Measurements from ENCODE around the gene FBXW7. TPM values are rescaled to one million over a fixed set of nuclear protein-coding genes. Genes with fewer than 3 reads are reported as not detected.

FBXW7 gene
- total RNA-seq, 1 donor from 2014 or later, result 47.2 TPM

DNA sequence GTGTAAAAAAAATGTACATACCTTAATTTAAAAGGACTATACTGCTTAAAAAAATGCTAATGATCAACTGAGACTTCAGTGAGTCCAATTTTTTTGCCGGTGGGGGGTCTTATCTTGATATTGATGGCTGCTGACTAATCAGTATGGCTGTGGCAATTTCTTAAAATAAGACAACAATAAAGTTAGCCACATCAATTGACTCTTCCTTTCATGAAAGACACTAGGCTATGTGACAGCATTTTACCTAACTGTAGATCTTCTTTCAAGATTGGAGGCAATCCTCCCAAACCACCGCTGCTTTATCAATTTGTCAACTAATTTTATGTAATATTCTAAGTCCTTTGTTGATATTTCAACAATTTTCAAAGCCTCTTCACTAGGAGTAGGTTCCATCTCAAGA lies 116.1 kb downstream of the FBXW7 start:
- Histone ChIP-seq H3K27ac (no peak overlapping the region), H3K4me3 (no peak overlapping the region), H3K4me1 (peaks cover 6% of the 10 kb centered on the region), H3K36me3 (no peaks in the 10 kb centered on the region), H3K9me3 (no peaks in the 10 kb centered on the region), H3K27me3 (no peaks in the 10 kb centered on the region)
- intact Hi-C loops (cut with DNase I), result no loop called here
- ATAC-seq (no peak), DNase-seq (no peak)
- TF ChIP-seq, protein P1, sequence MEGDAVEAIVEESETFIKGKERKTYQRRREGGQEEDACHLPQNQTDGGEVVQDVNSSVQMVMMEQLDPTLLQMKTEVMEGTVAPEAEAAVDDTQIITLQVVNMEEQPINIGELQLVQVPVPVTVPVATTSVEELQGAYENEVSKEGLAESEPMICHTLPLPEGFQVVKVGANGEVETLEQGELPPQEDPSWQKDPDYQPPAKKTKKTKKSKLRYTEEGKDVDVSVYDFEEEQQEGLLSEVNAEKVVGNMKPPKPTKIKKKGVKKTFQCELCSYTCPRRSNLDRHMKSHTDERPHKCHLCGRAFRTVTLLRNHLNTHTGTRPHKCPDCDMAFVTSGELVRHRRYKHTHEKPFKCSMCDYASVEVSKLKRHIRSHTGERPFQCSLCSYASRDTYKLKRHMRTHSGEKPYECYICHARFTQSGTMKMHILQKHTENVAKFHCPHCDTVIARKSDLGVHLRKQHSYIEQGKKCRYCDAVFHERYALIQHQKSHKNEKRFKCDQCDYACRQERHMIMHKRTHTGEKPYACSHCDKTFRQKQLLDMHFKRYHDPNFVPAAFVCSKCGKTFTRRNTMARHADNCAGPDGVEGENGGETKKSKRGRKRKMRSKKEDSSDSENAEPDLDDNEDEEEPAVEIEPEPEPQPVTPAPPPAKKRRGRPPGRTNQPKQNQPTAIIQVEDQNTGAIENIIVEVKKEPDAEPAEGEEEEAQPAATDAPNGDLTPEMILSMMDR (IDR thresholded peaks at IDR 0.05), result no peak

DNA sequence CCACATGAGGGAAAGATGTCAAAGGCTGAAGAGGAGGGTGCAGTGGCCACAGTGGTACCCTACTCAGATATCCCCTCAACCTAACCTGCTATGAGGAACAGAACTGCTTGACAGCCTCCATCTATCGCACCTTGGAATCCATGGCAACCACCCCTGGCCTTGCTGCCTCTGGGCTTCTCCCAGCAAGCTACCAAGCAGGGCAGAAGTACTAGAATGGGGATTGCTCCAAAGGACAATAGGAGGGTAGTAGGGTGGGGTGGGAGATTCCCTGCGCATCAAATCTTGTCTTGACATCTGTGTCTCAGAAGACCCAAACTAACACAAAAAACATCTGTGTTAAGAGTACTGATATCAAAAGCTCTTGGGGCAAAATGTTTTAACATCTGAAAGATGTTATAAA lies 118.2 kb downstream of the FBXW7 start:
- intact Hi-C loops (cut with DNase I), result no loop called here
- Histone ChIP-seq H3K4me3 (no peak overlapping the region), H3K36me3 (no peaks in the 10 kb centered on the region), H3K4me1 (peaks cover 6% of the 10 kb centered on the region), H3K27ac (no peak overlapping the region), H3K9me3 (no peaks in the 10 kb centered on the region), H3K27me3 (no peaks in the 10 kb centered on the region)
- TF ChIP-seq, protein P1 (IDR thresholded peaks at IDR 0.05), result no peak
- DNase-seq (no peak), ATAC-seq (no peak)

DNA sequence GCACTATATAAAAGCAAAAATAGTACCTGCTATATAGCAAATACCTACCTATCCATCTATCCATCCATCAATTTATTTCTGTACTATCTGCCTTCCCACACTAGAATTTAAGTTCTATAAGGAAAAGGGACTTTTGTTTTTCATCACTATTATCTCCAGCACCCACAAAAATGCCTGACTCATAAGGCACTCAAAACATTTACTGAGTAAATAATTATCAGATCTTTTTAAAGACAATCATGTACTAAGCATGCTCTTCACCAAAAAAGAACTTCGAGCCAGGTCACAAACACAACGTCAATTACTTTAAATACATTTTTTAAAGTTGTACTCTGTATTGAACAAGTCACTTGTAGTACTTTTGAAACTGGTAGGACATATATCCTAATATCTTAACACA lies 119.9 kb downstream of the FBXW7 start:
- ATAC-seq (no peak), DNase-seq (no peak)
- Histone ChIP-seq H3K27me3 (no peaks in the 10 kb centered on the region), H3K9me3 (no peaks in the 10 kb centered on the region), H3K27ac (no peak overlapping the region), H3K4me1 (peaks cover 6% of the 10 kb centered on the region), H3K36me3 (no peaks in the 10 kb centered on the region), H3K4me3 (no peak overlapping the region)
- TF ChIP-seq, protein P1 (IDR thresholded peaks at IDR 0.05), result no peak
- intact Hi-C loops (cut with DNase I), result no loop called here

DNA sequence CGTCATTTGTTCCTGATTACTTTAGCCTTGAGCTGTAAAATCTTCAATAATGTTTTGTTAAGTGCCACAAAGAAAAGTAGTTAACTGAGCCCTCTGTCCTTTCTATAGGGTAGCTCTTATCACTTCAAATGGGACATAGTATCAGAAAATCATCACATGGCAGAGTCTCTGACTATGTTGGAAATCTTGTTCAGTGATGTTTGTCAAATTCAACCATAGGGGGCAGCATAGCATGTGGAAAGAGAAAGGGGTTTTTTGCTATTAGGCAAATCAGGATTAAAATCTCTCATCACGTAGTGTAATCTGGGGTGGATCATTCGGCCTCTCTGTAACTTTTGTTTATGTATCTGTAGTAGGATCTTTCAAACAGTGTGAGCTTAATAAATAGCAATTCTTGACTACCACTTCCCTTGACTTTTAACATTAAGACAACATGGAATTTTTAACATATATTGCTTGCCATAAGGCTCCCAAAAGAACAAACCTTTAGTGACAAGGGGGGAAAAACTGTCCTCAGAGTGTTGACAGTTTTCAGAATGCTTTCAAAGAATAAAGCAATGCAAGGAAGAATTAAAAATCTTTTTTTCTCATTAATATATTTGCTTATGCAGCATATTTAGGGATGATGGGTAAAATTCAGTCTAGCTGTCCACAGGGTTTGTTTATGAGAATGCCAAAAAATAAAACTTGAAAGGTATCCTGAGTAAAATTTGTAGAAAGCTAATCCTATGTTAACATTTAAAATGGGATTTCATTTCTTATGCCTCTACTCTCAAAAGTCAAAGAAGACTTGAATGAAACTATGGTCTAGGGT lies 127.2 kb downstream of the FBXW7 start:
- H3K4me1 ChIP-seq, result no peaks in the 10 kb centered on the region
- no peaks in the 10 kb centered on the region for H3K36me3 ChIP-seq
- H3K9me3 ChIP-seq, result no peaks in the 10 kb centered on the region
- ATAC-seq (peak; percentile 69), DNase-seq (no peak)
- no peak overlapping the region for H3K27ac ChIP-seq
- TF ChIP-seq, protein P1 (IDR thresholded peaks at IDR 0.05), result peak; percentile 63
- H3K4me3 ChIP-seq, result no peak overlapping the region
- no peaks in the 10 kb centered on the region for H3K27me3 ChIP-seq
- intact Hi-C loops (cut with DNase I), result no loop called here

DNA sequence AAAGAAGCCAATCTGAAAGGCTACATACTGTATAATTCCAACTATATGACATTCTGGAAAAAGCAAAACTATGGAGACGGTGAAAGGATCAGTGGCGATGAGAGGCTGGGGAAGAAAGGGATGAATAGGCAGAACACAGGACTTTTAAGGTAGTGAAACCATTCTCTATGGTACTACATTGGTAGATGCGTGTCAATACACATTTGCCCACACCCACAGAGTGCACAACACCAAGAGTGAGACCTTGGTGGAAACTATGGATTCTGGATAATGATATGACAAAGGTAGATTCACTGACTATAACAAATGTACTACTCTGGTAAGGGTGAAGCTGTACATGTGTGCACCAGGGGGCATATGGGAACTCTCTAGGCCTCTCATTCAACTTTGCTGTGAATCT lies 134.5 kb downstream of the FBXW7 start:
- TF ChIP-seq, protein P1 (IDR thresholded peaks at IDR 0.05), result no peak
- intact Hi-C loops (cut with DNase I), result no loop called here
- H3K4me3 ChIP-seq, result no peak overlapping the region
- no peak for DNase-seq
- ATAC-seq, result no peak
- no peak overlapping the region for H3K27ac ChIP-seq
- H3K27me3 ChIP-seq, result no peaks in the 10 kb centered on the region
- H3K36me3 ChIP-seq, result no peaks in the 10 kb centered on the region
- H3K9me3 ChIP-seq, result no peaks in the 10 kb centered on the region
- H3K4me1 ChIP-seq, result peaks cover 3% of the 10 kb centered on the region

Data from upper lobe of right lung (tissue), 1 donor.